A549 (cell line): ENCODE measurements around the gene TSGA10IP. TPM values are rescaled to one million over a fixed set of nuclear protein-coding genes. Genes with fewer than 3 reads are reported as not detected.
A peak's percentile ranks its signal among the peaks of the same experiment; 100 is the strongest.

Experiments used
- ATAC-seq, 2 experiments: fragments of 200-7000 bp in 1 of 2; fragments of >200 bp in 1 of 2; cut with Nextera tagmentation in 1 of 2; cut with Tn5 transposase in 1 of 2; 3 replicates each; pipeline versions ENCODE4 v1.8.0 to v1.9.1; 2018 to 2020; ENCODE audit warnings: mild to moderate bottlenecking in 1 of 2, moderate library complexity in 1 of 2
- CTCF ChIA-PET: fragments of 300-600 bp; sonication (Branson Sonifier 250); formaldehyde crosslinking; extraction: SDS; loops from one replicate; lab custom pipeline; 2021; ENCODE audit warnings: antibody characterized with exemption, inconsistent platforms; lab: Yijun Ruan, JAX
- POLR2A ChIA-PET: fragments of 350-600 bp; formaldehyde crosslinking; extraction: SDS; loops from one replicate; lab custom pipeline; 2021; ENCODE audit warnings: antibody characterized with exemption, inconsistent platforms; lab: Yijun Ruan, JAX
- DNase-seq, 2 experiments: peaks; one replicate each; pipeline versions ENCODE4 v3.0.0 to v3.0.0-alpha.2; 2011 to 2016; ENCODE audit warnings: low read depth in 1 of 2, low spot score in 1 of 2
- FAIRE-seq: peaks from 2 replicates; lab custom pipeline; 2011; peaks lifted over from hg19 to GRCh38; lab: Jason Lieb, UNC
- H3K27ac ChIP-seq, 2 experiments: fragments of >200 bp; sonication (Bioruptor Twin); formaldehyde crosslinking; 3 replicates each; pipeline ENCODE4 v1.5.1; 2016 to 2017
- H3K4me1 ChIP-seq: fragments of >200 bp; sonication (Bioruptor Twin); formaldehyde crosslinking; 3 replicates; pipeline ENCODE4 v1.6.1; 2016
- H3K4me2 ChIP-seq: fragments of >200 bp; sonication (Bioruptor Twin); formaldehyde crosslinking; 3 replicates; pipeline ENCODE4 v1.6.1; 2016
- H3K4me3 ChIP-seq: fragments of >200 bp; sonication (Bioruptor Twin); formaldehyde crosslinking; 3 replicates; pipeline ENCODE4 v1.5.1; 2016
- H3K9me3 ChIP-seq: fragments of >200 bp; sonication (Bioruptor Twin); formaldehyde crosslinking; 3 replicates; pipeline ENCODE4 v1.6.1; 2016
- ATOH8 ChIP-seq: fragments of 250-450 bp; sonication (Bioruptor Pico); IDR thresholded peaks from 2 replicates; pipeline ENCODE4 v1.5.0; 2020; ENCODE audit warnings: low read depth, mild to moderate bottlenecking, moderate library complexity
- BCL3 ChIP-seq: fragments of >200 bp; sonication (Bioruptor Twin); formaldehyde crosslinking; IDR thresholded peaks from 3 replicates; pipeline ENCODE4 v1.6.1; 2016
- E2F6 ChIP-seq: IDR thresholded peaks from 2 replicates; pipeline ENCODE4 v1.6.1; 2012; ENCODE audit warnings: low read depth, borderline replicate concordance
- EP300 ChIP-seq, 2 experiments: fragments of >200 bp; sonication (Bioruptor Twin); formaldehyde crosslinking; IDR thresholded peaks; 2 replicates in 1 of 2; 3 replicates in 1 of 2; pipeline ENCODE4 v1.6.1; 2016 to 2017
- ESRRA ChIP-seq: fragments of 150-350 bp; IDR thresholded peaks from 2 replicates; pipeline ENCODE4 v1.6.1; 2014; ENCODE audit warnings: mild to moderate bottlenecking, low read length, borderline replicate concordance
- HEYL ChIP-seq: fragments of 250-450 bp; sonication (Bioruptor Pico); IDR thresholded peaks from 2 replicates; pipeline ENCODE4 v1.8.0; 2021; ENCODE audit warnings: mild to moderate bottlenecking, moderate library complexity
- HMGXB4 ChIP-seq: fragments of 250-450 bp; sonication (Bioruptor Pico); IDR thresholded peaks from 2 replicates; pipeline ENCODE4 v1.5.0; 2021; ENCODE audit warnings: mild to moderate bottlenecking, moderate library complexity, borderline replicate concordance
- HOXB5 ChIP-seq: fragments of 250-450 bp; sonication (Bioruptor Pico); IDR thresholded peaks from 2 replicates; pipeline ENCODE4 v1.5.0; 2020; ENCODE audit warnings: mild to moderate bottlenecking, moderate library complexity
- JUNB ChIP-seq: fragments of >200 bp; sonication (Bioruptor Twin); formaldehyde crosslinking; IDR thresholded peaks from 2 replicates; pipeline ENCODE4 v1.6.1; 2016
- KDM1A ChIP-seq: fragments of 200-600 bp; sonication (generic); IDR thresholded peaks from 2 replicates; pipeline ENCODE4 v1.6.1; 2016; ENCODE audit warnings: low read depth, mild to moderate bottlenecking
- MYC ChIP-seq: IDR thresholded peaks from 2 replicates; pipeline ENCODE4 v1.6.1; 2012; ENCODE audit warnings: mild to moderate bottlenecking, inconsistent platforms, low read length, improper control_type of control experiment, borderline replicate concordance
- PHF8 ChIP-seq: fragments of 200-600 bp; sonication (generic); IDR thresholded peaks from 2 replicates; pipeline ENCODE4 v1.6.1; 2016; ENCODE audit warnings: low read depth, mild to moderate bottlenecking, antibody characterized with exemption, moderate library complexity, borderline replicate concordance
- POLR2A ChIP-seq: IDR thresholded peaks from 2 replicates; pipeline ENCODE4 v1.6.1; 2012; ENCODE audit warnings: mild to moderate bottlenecking, low read length
- POLR2AphosphoS2 ChIP-seq: conservative IDR thresholded peaks from 2 replicates; pipeline ENCODE4 v1.6.1; 2012; ENCODE audit warnings: low read length, improper control_type of control experiment, inconsistent platforms
- RAD21 ChIP-seq, 2 experiments: fragments of >200 bp in 1 of 2; sonication (Bioruptor Twin) in 1 of 2; formaldehyde crosslinking in 1 of 2; IDR thresholded peaks in 1 of 2; conservative IDR thresholded peaks in 1 of 2; 2 replicates in 1 of 2; 3 replicates in 1 of 2; pipeline ENCODE4 v1.6.1; 2012 to 2018; ENCODE audit warnings: inconsistent platforms in 1 of 2
- RCOR1 ChIP-seq: fragments of 150-350 bp; IDR thresholded peaks from 2 replicates; pipeline ENCODE4 v1.6.1; 2014; ENCODE audit warnings: antibody characterized with exemption, low read length, low read depth
- REST ChIP-seq: fragments of 200-600 bp; sonication (generic); IDR thresholded peaks from 2 replicates; pipeline ENCODE4 v1.6.1; 2016; ENCODE audit warnings: antibody characterized with exemption, mild to moderate bottlenecking, moderate library complexity
- RFX5 ChIP-seq: fragments of 450-650 bp; IDR thresholded peaks from 2 replicates; pipeline ENCODE4 v1.7.1; 2014; ENCODE audit warnings: antibody characterized with exemption, mild to moderate bottlenecking, moderate library complexity
- RNF2 ChIP-seq: fragments of 200-600 bp; sonication (generic); IDR thresholded peaks from 2 replicates; pipeline ENCODE4 v1.6.1; 2016; ENCODE audit warnings: low read depth, mild to moderate bottlenecking, antibody characterized with exemption, moderate library complexity, borderline replicate concordance
- ZFP36 ChIP-seq: fragments of 450-650 bp; IDR thresholded peaks from 2 replicates; pipeline ENCODE4 v1.6.1; 2014; ENCODE audit warnings: borderline replicate concordance; ENCODE audit not compliant: partially characterized antibody
- WGBS: methylation state at CpG from one replicate; pipeline ENCODE4 v1.1.6; 2017; ENCODE audit errors: missing lambda C conversion rate; 5-methylcytosine and 5-hydroxymethylcytosine counted together
- polyA plus RNA-seq, 4 experiments: library from polyadenylated mRNA; depleted of rRNA in 3 of 4; stranded (reverse); fragments of >200 nt; fragmentation: RNase III in 1 of 4; extraction: RNeasy Plus Mini Kit Qiagen cat#74134 plus additional on column Dnase treatment in 1 of 4; gene quantifications; 2 replicates in 3 of 4; 3 replicates in 1 of 4; pipeline ENCODE4 v1.2.3, GENCODE V29; 2011 to 2017

The TSGA10IP gene
- polyA plus RNA-seq, 2 of the 4 experiments (the other 2 are of a cell fraction) = not detected

- POLR2A ChIA-PET = no interaction called here
- ATAC-seq = no peak
- no peak for DNase-seq
- no peak overlapping the region for H3K4me3 ChIP-seq
- H3K4me1 ChIP-seq = no peaks in the 10 kb centered on the region
- no peak overlapping the region for H3K27ac ChIP-seq
- FAIRE-seq = no peak
- TF ChIP-seq RCOR1 (no peak), EP300 (IDR thresholded peaks at IDR 0.05) (no peak), BCL3 (no peak), ZFP36 (no peak), E2F6 (no peak), RNF2 (no peak)
- WGBS = 83% methylated on average over 5 of the region's 5 CpGs
- no peaks in the 10 kb centered on the region for H3K9me3 ChIP-seq
- CTCF ChIA-PET = interaction anchor here (0.8 to 5.7 kb wide), 10 partner anchors 31 to 286 kb away, joined by 3 to 171 read pairs (median 4); partner anchors contain the start of genes AP5B1, CCDC85B, FIBP and FOSL1
- H3K4me2 ChIP-seq = no peak overlapping the region
Measured at GRCh38 chr11:65992056-65992455, 46.8 kb downstream of the TSGA10IP start.

GRCh38 chr11:65997286-65997685, 52.0 kb downstream of the TSGA10IP start:
- TF ChIP-seq POLR2A = no peak
- no peak for TF ChIP-seq POLR2AphosphoS2
- TF ChIP-seq KDM1A = no peak
- no peak for TF ChIP-seq RCOR1
- no peak for TF ChIP-seq PHF8
- no peak for TF ChIP-seq ATOH8 (CRISPR knock-in tag)
- no peak for TF ChIP-seq HOXB5 (CRISPR knock-in tag)
- no peak for TF ChIP-seq EP300 (IDR thresholded peaks at IDR 0.05)
- Histone ChIP-seq H3K4me1 (peaks cover 8% of the 10 kb centered on the region; the same call in 2 of the 3 replicates), H3K4me2 (no peak overlapping the region), H3K4me3 (no peak overlapping the region), H3K9me3 (no peaks in the 10 kb centered on the region), H3K27ac (no peak overlapping the region)
- ChIA-PET CTCF (interaction anchor here (1.2 to 2.2 kb wide), 2 partner anchors 8 to 113 kb away, joined by 3 to 10 read pairs; no protein-coding TSS in a partner anchor), POLR2A (no interaction called here)
- DNase-seq (no peak), ATAC-seq (no peak), FAIRE-seq (no peak)
- WGBS = 95% methylated on average over 2 of the region's 2 CpGs

GRCh38 chr11:66001942-66002647, 56.8 kb downstream of the TSGA10IP start, which contains the start of the genes BANF1 and EIF1AD:
Gene BANF1 (plus strand): TSS chr11:66002503. CDS start chr11:66003251, 748 bp downstream.
Gene EIF1AD (minus strand): TSS chr11:66002157. CDS start chr11:66000389, 1,768 bp downstream.
- CTCF ChIA-PET = interaction anchor here (0.7 to 1.9 kb wide), 5 partner anchors 20 to 222 kb away, joined by 3 to 7 read pairs (median 4); no protein-coding TSS in a partner anchor
- ATAC-seq = peak; percentile 85 to 91
- POLR2A ChIA-PET = interaction anchor here (0.7 to 1.3 kb wide), 8 partner anchors 10 to 387 kb away, joined by 3 to 12 read pairs (median 5); partner anchors contain the start of genes CST6, FIBP and PCNX3
- Histone ChIP-seq H3K4me3 (peak within 1 kb of the TSS; percentile 67), H3K4me2 (peak within 1 kb of the TSS; percentile 93), H3K4me1 (peaks cover 13% of the 10 kb centered on the region; the same call in 2 of the 3 replicates), H3K9me3 (no peaks in the 10 kb centered on the region), H3K27ac (peak within 1 kb of the TSS; percentile 91 to 95)
- 1% methylated on average over 54 of the region's 55 CpGs for WGBS
- no peak for FAIRE-seq
- DNase-seq = peak; percentile 92 to 99
- TF ChIP-seq ESRRA (no peak), REST (peak; percentile 81), HMGXB4 (CRISPR knock-in tag) (peak; percentile 78; the same call in 1 of the 2 replicates), POLR2A (peak; percentile 92), RAD21 (conservative IDR thresholded peaks at IDR 0.05 in 1 of 2, IDR thresholded peaks at IDR 0.05 in 1 of 2) (0 out of 5 replicates have a peak, but pooled peaks of 1 of the 2 experiments have one; percentile 7), JUNB (no peak), HEYL (no peak), MYC (peak; percentile 73; the same call in 1 of the 2 replicates), RFX5 (peak; percentile 72), BCL3 (peak; percentile 80)
